Pons (tissue), 1 donor: ENCODE results near the gene SPHK1.
A peak's percentile ranks its signal among the peaks of the same experiment; 100 is the strongest.

Experiments
- DNase-seq: peaks from one replicate; pipeline ENCODE4 v3.0.0-alpha.2; 2016; ENCODE audit warnings: low spot score

Gene SPHK1

DNA sequence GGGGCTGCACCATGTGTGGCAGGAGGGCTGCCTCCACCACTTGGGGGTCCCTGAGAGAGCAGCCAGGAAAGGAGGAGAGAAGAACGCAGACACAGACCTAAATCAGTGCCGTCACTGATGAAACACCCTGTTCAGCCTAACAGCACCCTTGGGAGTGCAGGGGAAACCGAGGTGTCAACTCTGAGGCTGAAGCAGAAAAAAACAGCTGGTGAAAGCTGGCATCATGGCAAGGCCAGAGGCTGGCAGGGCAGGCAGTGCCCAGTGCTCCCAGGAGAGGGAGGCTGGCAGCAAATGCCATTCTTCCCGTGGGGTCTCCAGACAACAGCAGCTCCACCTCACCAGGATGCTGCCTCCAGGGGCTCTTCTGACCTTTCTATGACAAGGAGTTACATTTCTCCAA, 23.1 kb downstream of the SPHK1 start:
- no peak for DNase-seq

DNA sequence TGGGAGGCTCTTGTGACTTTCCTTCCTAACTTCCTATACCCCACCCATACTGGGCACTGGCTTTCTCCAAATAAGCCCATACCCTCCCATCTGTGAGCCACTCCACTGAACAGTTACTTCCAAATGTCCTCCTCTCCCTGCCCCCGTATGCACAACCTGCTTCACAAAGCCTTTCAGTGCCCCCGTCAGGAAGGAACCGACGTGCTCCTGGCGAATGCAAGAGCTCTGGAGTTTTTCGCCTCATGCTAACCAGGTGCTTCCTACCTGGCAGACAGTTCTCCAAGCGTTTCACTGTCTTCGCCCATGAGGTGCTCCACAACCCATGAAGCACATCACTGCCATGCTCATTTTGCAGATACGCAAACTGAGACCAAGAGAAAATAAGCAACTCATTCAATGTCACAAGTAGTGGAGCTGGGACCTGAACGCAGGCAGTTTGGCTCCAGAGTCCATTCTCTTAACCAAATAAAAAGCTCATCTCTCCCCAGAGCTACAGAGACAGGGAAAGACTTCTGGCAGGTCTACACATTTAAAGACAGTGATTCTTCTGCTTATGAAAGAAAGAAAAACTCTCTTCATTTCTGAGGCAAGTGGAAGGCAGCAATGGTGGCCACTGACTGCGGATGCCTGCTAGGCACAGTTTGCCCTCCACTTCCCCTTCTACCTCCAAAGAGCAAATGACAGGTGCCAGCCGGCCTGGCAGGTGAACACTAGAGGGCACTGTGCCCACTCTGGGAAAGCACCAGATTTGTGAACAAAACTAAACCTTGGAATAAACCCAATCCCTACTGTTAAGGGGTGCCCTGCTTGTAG, 23.8 kb downstream of the SPHK1 start:
- peak; percentile 34 for DNase-seq

DNA sequence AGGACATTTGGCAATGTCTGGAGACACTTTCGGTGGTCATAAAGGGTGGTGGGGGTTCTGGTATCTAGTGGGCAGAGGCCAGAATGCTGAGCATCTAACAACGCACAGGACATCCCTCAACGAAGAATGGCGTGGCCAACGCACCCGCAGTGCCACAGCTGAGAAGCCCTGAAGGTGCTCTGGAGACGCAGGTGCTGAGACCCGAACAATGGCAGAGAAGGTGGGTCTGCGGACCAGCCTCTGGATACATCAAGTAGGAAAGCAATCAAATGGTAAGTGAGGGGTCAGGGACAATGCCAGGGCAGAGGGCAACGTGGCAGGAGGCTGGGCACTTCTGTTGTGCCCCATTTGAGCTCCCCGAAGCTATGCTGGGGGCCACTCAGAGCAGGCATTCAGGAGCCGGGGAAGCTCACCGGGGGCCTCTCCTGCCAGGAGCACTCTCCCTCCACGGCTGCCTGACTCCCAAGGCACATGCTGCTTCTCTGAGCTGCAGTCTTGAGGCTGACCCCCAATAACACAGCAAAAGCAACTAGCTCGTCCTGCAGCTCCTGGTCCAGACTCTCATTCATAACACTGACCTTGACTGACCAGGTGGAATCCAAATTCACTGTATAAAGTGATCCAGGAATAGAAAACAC, 26.0 kb downstream of the SPHK1 start:
- no peak for DNase-seq

DNA sequence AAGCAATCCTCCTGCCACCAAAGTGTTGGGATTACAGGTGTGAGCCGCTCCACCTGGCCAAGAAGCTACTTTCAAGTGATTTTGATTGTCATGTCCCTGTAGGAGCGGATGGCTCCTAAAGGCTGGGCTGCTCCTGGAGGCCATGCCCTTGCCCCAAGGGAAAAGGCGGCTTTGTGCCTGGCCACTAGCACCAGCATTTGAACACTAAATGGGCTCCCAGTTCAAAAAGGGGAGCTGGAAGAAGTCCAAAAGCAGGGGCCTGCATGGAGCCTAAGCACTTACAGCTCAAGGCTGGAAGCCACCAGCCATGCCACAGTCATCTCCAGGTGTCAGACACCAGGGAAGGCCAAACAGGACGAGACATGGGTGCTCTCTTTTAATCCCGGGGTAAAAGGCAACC, 26.8 kb downstream of the SPHK1 start:
- no peak for DNase-seq

DNA sequence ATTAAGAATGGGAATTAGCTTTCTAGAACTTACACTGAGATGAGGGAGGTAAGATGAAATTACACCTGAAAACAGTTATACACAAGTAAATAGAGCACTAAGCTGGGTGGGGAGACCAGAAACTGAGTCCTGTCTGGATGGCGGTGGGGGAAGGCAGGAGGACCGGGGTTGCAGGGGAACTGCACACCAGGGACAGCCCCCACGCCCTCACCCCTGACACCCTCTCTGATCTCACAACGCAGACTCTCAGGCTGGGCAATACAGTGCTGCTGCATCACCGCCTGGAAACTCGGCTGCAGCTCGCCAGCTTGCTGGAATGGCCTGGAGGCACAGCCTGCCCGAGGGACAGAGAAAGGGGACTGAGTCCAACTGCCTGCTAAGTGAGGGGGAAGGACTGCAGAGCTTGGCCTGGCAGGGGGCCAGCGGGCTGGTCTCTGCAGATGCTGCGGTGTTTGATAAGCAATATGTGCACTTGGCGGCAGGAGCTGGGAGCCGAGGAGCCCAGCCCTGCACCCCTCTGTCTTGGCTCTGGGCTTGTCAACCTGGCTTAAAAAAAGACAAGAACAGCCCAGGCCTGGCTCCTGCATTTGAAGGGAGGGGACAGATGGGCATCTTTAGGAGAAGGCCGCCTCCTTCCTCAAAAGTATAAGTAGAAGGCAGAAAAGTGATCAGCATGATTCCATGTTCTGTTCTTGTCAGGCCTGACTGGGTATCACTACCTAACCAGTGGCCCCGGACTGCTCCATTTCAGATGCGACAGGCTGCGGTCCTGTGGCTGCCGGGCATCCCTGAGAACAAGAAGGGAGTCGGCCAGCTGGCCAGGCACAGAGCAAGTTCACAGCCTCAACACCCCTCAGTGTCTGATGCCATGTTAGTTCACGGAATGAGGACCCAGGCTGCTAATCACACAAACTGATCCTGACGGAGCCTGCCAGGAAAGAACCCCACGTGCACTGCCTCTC, 30.2 kb downstream of the SPHK1 start:
- peak; percentile 54 for DNase-seq

DNA sequence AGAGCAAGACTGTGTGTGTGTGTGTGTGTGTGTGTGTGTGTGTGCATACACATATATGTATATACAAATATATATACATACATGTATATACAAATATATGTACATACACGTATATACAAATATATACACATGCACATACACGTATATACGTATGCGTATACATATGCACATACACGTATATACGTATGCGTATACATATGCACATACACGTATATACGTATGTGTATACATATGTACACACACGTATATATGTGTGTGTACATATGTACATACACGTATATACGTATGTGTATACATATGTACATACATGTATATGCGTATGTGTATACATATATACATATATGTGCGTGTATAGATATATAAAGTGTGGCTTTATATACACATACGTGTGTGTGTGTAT, 31.4 kb downstream of the SPHK1 start:
- DNase-seq: no peak

DNA sequence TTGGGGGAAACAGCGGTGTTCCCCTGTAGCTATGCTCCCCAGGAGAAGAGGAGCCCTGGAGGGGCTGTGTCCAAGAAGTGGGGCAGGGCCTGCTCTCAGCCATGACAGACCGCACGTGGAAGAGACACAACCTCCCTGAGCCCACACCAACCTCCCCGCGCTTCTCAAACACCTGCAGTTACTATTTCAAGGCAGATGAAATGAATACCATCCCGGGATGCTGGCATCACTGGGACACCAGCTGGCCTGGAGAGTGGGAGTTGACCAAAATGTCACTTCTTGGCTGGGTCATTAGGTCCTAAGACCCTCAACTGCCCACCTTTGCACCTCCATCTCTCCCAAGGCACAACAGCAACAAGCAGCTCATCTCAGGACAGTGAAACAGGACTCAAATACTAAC, 32.0 kb downstream of the SPHK1 start:
- no peak for DNase-seq

DNA sequence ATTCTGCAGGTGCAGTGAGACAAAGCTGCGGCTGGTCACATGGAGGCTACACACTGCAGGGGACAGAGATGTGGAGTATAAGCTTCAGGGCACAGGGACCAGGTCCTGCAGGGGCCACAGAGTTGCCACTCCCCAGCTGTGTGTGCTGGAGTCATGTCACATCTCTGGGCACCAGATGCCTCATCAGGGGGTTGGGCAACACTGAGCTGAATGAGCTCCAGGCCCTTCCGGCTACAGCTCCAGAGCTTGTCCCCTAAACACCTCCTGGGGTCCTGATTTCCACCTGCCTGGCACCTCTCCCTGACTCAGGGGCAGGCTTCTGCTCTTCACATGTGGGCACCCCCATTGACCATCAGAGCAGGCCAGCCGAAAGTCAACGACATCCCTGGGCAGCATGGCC, 32.5 kb downstream of the SPHK1 start:
- DNase-seq: no peak

DNA sequence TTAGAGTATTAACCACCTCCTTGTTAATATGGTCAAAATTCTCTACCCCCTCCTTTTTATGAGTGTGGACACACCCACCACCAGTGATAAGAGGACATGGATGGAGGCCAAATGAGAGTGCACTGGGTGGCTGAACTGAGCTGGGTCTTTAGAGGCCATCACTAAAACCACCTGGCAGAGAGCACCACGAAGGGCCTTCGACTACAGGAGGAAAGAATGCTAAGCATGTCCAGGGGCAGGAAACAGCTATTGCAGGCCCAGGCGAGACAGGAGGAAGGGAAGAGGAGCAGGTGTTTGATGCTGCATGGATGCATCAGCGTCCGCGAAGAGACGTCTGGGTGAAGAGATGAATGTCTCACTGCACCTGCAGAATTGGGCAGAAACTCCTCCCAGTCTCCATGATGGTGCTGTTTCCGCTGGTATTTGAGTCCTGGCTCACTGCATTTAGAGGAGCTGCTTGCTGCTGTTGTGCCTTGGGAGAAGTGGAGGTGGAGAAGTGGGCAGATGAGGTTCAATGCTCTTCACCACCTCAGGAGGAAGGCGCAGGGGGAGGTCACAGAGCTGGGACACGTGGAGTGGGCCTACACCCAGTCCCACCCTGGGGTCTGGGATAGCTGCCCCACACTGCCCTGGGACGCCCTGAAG, 33.2 kb downstream of the SPHK1 start:
- DNase-seq: no peak

DNA sequence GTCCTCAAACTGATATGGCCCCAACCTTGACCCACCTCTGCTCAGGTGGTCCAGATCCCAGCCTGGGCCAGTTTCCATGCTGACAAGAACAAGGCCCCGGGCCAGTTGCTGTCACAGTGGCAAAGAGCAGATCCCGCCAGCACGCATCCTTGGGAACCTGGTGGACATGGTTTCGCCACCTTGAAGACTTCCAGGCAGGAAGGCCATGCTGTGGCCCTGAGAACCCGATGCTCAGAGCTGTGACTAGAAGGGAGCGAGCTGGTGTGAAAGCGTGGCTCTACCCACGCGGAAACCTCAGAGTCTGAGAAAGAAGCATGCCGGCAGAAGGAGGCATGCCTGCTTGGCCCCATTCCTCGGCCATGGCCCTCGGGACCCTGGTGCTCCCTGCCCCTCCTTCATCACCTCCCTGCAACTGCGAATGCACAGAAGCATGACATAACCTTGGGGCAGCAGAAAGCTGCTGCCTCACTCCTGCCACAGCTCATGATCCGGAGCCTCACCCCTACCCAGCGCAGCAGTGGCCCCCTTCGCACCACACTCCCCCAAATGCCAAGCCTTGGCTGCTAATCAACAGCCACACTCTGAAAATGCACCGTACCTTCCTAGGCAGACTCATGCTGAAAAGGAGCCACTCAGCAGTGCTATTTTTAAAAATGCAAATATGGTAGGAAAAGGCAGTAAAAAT, 35.3 kb downstream of the SPHK1 start:
- no peak for DNase-seq

DNA sequence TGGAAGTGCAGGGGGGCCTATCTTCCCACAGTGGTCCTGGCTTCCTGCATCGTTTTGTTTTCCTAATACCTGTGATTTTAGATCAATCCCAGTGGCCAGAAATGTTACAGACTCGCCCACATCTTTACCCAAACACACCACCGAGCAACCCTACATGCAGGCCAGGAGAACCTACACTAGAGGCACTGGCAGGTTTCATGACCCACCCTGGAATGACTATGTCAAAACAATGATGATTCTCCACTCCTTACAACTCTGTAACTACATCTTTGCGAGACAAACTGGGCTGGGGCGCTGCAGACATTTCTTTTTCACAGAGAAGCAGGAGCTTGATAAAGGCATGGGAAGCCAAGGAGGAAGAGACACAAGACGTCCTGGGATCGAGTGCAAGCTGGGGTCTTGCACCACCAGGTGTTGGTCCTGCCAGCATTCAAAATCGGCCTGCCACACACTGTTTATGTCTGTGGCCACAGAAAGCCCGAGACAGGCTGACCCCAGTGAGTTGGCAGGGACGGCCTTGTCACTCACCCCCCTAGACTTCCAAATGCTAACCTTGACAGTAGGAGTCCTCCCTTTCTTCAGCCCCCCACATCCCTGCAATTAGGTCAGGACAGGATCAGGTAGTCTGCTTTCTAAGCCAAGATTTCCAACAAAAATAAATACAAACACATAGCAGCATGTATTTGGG, 36.1 kb downstream of the SPHK1 start:
- DNase-seq: no peak

DNA sequence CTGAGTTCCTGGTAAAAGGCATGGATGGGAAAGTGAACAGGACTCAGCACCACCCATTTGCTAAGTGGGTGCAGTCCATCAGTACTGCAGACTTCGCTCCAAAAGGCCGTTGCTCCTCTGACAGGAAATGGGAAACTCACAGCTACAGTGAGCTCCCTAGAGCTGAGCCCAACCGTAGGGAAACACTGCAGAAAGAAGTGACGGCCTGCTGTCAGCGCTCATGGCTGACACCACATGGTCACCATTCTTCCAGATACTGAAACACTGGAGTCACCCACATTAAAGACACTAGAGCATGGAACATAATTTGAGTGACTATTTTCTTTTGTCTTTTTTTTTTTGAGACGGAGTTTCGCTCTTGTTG, 36.6 kb downstream of the SPHK1 start:
- peak; percentile 49 for DNase-seq

DNA sequence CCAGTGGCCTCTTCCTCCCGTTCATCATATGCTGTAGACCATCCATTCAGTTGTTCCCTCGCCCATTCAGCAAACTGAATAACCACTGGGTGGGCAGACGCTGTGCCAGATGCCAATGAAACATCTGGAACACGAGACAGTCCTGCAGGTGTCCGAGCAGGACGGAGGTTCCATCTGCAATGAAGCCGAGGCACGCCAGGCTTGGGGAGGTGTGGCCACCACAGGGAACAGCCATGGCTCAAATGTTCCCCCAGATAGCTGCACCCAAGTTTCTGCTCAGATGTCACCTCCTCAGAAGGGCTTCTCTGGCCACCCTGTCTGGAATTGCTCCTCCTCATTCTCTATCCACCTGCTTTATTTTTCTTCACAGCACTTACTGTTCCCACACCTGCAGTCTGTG, 38.0 kb downstream of the SPHK1 start:
- no peak for DNase-seq

DNA sequence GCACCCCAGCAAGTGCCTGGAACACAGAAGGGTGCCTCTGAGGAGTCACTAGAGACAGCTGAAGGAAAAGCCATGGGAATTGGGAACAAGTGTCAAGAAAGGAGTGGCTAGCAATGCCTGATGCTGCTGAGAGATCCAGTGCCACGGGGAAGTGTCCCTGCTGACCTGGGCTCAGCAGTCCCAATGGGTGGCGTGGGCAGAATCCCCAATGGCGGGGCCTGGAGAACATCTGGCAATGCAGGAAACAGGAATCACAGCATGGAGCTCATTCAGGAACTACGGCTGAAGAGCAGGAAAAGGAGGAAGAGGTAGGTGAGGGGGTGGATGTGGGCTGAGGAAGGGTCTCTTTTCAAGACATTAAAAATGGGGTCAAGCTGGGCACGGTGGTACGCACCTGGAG, 38.5 kb downstream of the SPHK1 start:
- DNase-seq: no peak

DNA sequence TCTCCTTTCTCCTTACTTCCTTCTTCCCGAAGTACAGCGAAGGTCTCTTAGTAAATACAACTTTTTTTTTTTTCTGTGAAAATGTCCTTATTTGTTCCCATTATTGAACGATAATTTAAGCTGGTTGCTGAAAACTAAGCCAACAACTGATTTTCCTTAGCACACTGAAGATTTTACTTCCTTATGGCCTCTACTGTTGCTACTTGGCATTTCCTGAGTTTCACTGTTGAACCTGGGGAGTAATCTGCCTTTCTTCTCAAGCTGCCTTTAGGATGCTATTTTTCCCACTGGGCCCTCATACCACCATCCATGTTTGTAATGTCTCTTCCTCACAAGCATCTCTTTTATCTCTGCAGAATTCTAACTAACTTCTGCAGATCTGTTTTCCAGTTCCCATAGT, 42.4 kb downstream of the SPHK1 start:
- DNase-seq: no peak

DNA sequence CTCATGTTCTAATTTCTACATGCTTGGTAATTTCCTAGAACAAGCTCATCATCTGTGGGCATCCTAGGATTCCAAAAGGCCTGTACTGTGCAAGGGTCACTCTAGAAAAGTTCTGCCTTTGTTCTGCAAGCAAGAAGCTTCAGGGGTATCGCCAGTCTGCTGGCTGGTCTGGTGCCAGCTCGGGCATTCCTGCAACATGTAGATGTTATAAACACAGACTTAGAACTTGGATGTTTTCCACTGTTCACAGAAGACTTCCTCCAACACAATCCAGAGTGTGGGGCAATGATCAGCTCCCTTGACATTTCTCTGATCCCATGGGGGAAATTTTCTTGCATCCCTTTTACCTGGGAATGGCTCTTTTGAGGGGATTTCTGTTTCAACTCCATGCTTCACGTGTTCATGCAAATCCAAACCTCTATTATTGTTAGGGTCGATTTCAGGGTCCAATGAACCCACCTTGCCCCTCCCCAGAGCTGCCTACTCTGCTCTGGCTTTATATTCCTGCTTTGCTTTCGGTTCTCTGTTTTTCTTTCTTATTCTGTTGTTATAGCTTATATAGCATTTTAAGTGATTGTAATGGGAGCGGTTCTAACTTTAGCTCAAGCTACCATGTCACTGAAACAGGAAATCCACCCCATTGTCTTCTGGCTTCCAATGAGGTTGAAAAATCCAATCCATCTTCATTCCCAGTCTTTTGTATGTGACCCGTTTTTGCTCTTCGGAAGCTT, 43.3 kb downstream of the SPHK1 start:
- DNase-seq: no peak

DNA sequence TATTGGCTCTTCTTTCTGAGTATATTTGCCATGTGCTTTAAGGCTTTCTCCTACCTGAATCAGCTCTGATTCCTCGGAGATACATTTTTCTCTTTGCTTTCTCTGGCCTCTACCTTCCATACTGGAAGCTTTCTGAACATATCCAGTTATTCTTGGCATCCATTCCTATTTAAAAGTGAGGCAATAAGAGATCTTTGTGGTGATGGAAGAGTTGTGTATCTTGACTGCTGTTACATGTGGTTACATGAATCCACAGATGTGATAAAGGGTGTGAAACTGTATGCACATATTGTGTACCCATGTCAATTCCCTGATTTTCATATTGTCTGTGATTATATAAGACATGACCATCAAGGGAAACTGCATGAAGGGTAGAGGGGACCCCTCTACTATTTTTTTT, 44.1 kb downstream of the SPHK1 start:
- no peak for DNase-seq

DNA sequence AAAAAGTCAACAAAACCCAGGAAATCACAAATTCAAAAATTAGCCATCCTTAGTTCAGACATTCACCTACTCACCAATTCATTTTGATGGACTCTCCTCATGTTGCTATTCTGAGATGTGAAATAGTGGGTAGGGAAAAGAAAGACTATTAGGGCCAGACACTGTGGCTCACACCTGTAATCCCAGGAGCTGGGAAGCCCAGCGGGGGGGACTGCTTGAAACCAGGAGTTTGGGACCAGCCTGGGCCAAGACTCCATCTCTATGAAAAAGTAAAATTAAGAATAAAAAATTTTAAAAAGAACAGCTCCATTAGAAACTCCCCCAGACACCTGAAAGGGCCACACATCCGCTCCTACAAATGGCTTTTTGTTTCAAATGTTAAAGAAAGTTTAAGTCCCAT, 47.1 kb downstream of the SPHK1 start:
- no peak for DNase-seq

DNA sequence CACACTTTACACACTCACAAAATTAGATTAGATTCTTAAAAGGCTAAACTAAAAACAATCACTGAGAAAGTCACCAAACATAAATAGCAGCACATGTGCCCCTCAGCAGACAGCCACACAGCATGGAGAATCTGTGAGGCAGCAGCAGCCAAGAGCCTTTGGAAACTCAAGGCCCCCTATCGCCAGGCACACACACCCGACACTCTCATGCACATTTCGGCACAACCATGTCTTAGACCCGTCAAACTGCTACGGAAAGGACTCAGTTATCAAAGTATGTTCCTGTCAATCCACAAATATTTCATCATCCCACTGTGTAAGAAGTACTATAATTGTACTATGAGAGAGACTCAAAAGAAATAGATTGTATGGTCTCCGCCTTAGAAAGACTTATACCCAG, 47.6 kb downstream of the SPHK1 start:
- DNase-seq: no peak

DNA sequence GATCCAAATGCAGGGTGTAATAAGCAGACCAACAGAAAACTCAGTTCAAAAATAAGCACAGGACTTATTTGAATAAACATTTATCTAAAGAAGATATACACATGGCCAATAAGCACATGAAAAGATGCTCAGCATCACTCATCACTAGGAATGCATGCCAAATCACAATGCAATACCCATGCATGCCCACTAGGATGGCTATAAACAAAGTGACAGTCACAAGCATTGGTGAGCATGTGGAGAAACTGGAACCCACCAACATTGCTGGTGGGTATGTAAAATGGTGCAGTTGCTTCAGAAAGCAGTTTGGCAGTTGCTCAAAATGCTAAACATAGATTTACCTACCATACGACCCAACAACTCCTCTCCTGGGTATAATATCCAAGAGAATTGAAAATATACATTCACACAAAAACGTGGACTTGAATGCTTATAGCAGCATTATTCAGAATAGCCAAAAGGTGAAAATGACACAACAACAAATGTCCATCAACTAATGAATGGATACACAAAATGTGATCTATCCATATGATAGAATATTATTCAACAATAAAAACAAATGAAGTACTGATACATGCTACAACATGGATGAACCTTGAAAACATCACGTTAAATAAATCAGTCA, 48.4 kb downstream of the SPHK1 start:
- no peak for DNase-seq
